Immature natural killer cell (primary cell): ENCODE data around the gene RPS27L. TPM values are rescaled to one million over a fixed set of nuclear protein-coding genes. Genes with fewer than 3 reads are reported as not detected.

Source experiments
- DNase-seq, 3 donors: peaks; one replicate each; pipeline ENCODE4 v3.0.0; 2022; ENCODE audit warnings: mixed read lengths in 1 of 3
- H3K27ac Mint-ChIP-seq, 6 donors: one replicate each; pipeline ENCODE4 v1.8.0; 2020; ENCODE audit warnings: mixed read lengths in 6 of 6, mild to moderate bottlenecking in 5 of 6, inconsistent platforms in 4 of 6, moderate library complexity in 3 of 6
- H3K27me3 Mint-ChIP-seq, 3 donors: one replicate each; pipeline ENCODE4 v1.8.0; 2020 to 2021; ENCODE audit warnings: low read depth in 3 of 3, mild to moderate bottlenecking in 3 of 3, mixed read lengths in 3 of 3, moderate library complexity in 3 of 3, inconsistent platforms in 1 of 3
- H3K36me3 Mint-ChIP-seq, 3 donors: one replicate each; pipeline ENCODE4 v1.8.0; 2020; ENCODE audit warnings: mixed read lengths in 3 of 3, inconsistent platforms in 2 of 3, mild to moderate bottlenecking in 2 of 3
- H3K4me1 Mint-ChIP-seq, 2 donors: one replicate each; pipeline ENCODE4 v1.8.0; 2020; ENCODE audit warnings: inconsistent platforms in 2 of 2, mild to moderate bottlenecking in 2 of 2, mixed read lengths in 2 of 2, moderate library complexity in 1 of 2
- H3K4me3 Mint-ChIP-seq, 5 donors: one replicate each; pipeline ENCODE4 v1.8.0; 2020; ENCODE audit warnings: mild to moderate bottlenecking in 5 of 5, mixed read lengths in 5 of 5, inconsistent platforms in 3 of 5, moderate library complexity in 3 of 5
- H3K9me3 Mint-ChIP-seq, 6 donors: one replicate each; pipeline ENCODE4 v1.8.0; 2020; ENCODE audit warnings: mild to moderate bottlenecking in 6 of 6, mixed read lengths in 6 of 6, inconsistent platforms in 4 of 6, moderate library complexity in 3 of 6
- polyA plus RNA-seq, 3 donors: library from polyadenylated mRNA; unstranded; fragments of 300-500 nt; fragmentation: Illumina TruSeq; gene quantifications; one replicate each; pipeline ENCODE4 v1.2.3, GENCODE V29; 2021

The RPS27L gene
- polyA plus RNA-seq, 3 donors from 2014 or later = 135 to 198 (median 154) TPM

DNA sequence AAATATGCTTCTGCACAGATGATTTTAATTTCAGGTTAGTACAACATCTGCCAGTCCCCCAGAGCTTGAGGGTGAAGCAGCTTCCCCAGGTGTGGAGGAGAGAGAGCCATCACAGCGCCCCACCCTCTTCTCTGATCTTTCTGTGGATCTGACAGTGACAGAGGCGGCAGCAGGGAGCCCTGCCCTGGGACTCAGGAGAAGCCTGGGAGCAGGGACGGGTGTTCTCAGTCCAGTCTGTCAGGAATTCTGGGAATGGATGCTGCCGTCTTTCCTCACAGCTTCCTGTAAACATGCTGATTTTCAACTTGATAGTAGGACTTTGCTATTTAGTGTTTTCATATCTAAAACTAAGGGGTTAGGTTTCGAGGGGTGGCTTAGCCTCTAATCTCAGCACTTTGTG lies 20.8 kb upstream of the RPS27L start:
- H3K9me3 Mint-ChIP-seq = no peaks in the 10 kb centered on the region
- no peak for DNase-seq
- H3K4me1 Mint-ChIP-seq = no peaks in the 10 kb centered on the region
- no peaks in the 10 kb centered on the region for H3K36me3 Mint-ChIP-seq
- no peak overlapping the region for H3K27ac Mint-ChIP-seq
- H3K27me3 Mint-ChIP-seq = peaks cover 0 to 2% (median 0%) of the 10 kb centered on the region in 3 donors
- H3K4me3 Mint-ChIP-seq = no peak overlapping the region

DNA sequence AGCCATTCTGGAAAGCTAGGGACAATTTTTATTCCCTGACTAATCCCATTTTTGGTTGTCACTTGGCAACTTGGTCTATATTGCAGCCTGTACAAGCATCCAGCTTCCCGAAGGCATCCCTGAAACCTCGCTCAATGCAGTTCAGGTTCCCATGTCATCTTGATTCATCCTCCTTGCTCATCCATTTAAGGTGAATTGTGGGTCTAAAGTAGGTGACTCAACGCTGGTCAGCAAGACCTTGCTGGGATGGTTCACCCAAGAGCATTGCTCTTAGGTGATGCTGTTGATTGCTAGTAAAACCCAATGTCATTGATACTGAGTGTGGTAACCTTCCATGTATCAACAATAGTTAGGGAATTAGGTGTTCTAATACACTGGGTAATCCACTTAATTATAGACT lies 19.0 kb upstream of the RPS27L start:
- Mint-ChIP-seq H3K27ac (no peak overlapping the region), H3K36me3 (no peaks in the 10 kb centered on the region), H3K27me3 (peaks cover 0 to 2% (median 0%) of the 10 kb centered on the region in 3 donors), H3K4me1 (no peaks in the 10 kb centered on the region), H3K9me3 (no peaks in the 10 kb centered on the region), H3K4me3 (no peak overlapping the region)
- no peak for DNase-seq

DNA sequence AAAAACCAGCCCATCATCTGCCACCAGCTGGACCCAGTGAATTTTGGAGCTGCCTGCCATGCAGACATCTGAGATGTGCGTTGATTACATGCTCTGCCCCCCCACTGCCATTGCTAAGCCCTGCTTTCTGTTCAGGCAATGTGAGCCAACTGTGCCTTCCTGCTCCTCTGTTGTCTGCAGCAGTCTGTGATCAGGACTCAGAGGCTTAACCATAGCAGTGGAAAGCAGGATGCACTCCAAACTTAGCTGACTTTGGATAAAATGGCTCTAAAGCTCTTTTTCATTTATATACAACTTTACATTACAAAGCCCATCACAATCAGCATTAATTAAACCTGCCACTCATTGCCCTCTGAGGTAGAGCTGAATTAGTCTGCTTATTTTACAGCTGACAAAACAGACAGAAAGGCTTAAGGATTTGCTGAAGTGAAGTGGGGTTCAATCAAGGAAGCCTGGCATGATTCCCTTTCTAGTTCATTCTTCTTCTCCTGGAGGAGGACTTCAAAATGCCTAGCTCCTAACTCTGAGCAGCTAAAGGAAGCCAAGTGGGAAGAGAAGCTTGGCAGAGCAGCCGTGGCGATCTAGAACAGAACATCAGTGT lies 15.7 kb upstream of the RPS27L start:
- DNase-seq = no peak
- no peak overlapping the region for H3K27ac Mint-ChIP-seq
- H3K36me3 Mint-ChIP-seq = no peaks in the 10 kb centered on the region
- H3K27me3 Mint-ChIP-seq = no peaks in the 10 kb centered on the region
- no peaks in the 10 kb centered on the region for H3K4me1 Mint-ChIP-seq
- H3K4me3 Mint-ChIP-seq = no peak overlapping the region
- no peaks in the 10 kb centered on the region for H3K9me3 Mint-ChIP-seq

DNA sequence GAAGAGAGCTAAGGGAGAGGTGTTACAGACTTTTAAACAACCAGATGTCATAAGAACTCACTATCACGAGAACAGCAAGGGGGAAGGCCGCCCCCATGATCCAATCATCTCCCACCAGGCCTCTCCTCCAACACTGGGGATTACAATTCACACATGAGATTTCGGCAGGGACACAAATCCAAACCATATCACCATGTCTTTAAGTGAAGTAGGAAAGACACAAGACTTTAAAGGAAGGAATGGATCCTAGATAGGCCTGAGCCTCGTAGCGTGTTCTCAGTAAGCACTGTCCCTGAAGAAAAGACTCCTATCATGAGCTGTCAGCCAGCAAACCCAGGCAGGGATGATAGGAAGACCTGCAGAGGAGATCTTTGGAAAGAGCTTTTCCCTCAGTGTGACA lies 15.1 kb upstream of the RPS27L start:
- Mint-ChIP-seq H3K9me3 (no peaks in the 10 kb centered on the region), H3K27ac (no peak overlapping the region), H3K4me3 (no peak overlapping the region), H3K4me1 (no peaks in the 10 kb centered on the region), H3K36me3 (no peaks in the 10 kb centered on the region), H3K27me3 (no peaks in the 10 kb centered on the region)
- DNase-seq = no peak

DNA sequence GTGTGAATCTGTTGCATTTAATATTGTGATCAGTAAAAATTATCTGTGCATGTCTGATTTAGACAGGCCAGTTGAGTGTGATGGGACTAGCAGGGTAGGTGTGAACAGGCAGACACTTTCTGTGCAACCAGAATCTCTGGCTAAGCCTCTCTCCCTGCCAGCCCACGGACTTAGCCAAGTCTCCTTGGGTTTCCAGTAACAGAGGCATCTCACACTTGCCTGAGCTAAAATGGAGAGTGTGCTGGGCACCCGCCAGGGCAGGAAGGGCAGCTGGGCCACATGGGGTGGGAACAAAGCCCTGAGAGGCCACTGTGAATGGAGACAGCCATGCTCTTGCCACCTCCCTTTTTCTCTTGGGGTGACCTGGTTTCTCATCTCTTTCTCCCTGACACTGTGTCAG lies 12.5 kb upstream of the RPS27L start:
- Mint-ChIP-seq H3K27ac (peak overlapping the region in 1 of 6 donors; percentile 34), H3K27me3 (no peaks in the 10 kb centered on the region), H3K9me3 (no peaks in the 10 kb centered on the region), H3K4me1 (peaks cover 2 to 4% of the 10 kb centered on the region in 2 donors), H3K36me3 (no peaks in the 10 kb centered on the region), H3K4me3 (no peak overlapping the region)
- no peak for DNase-seq

DNA sequence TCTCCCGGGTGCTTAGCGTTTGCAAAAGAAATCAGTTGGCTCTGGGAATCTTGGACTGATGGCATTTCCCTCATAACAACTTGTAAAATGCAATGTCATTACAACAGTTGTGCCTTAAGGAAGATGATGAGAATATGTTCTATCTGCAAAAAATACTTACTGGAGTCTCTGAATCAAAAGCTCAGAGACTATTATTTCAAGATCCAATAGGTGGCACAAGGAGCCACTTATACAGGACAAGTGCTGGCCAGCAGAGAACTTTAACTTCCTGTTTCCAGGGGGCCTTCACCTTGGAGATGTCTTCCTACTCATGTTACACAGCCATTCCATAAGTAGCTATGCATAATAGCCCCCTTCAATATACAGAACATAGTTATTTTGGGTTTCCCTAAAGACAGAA lies 8.9 kb upstream of the RPS27L start:
- H3K27ac Mint-ChIP-seq = no peak overlapping the region
- peak; percentile 6 to 21 (median 19) for DNase-seq
- H3K4me3 Mint-ChIP-seq = no peak overlapping the region

DNA sequence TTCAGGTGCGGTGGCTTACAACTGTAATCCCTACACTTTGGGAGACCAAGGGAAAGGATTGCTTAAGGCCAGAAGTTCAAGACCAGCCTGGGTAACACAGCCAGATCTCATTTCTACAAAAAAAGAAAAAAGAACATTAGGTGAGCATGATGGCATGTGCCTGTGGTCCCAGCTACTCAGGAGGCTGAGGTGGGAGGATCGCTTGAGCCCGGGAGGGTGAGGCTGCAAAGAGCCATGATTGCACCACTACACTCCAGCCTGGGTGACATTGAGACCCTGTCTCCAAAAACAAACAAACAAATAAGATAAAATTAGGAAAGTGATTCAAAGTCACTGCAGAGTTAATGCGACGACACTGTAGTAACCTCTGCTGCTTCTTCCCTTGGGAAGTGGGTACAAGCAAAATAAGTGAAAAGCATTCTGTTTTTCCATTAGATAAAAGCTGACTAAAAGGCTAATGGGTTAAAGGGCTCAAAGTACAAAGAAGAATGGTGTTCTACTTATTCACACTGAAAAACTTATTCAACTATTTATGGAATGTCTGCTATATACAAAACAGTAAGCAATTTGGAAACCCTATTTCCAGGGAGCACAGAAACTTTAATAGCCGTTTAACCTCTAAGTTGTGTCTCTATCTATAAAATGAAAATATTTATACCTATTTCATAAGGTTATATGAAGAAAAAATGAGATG lies 8.0 kb upstream of the RPS27L start:
- no peak overlapping the region for H3K27ac Mint-ChIP-seq
- no peak overlapping the region for H3K4me3 Mint-ChIP-seq
- DNase-seq = no peak
- no peaks in the 10 kb centered on the region for H3K9me3 Mint-ChIP-seq
- H3K36me3 Mint-ChIP-seq = no peaks in the 10 kb centered on the region
- peaks cover 2 to 4% of the 10 kb centered on the region in 2 donors for H3K4me1 Mint-ChIP-seq
- H3K27me3 Mint-ChIP-seq = no peaks in the 10 kb centered on the region

More for the DNA sequence above, 8.9 kb upstream of the RPS27L start:
- Mint-ChIP-seq H3K4me1 (peaks cover 2 to 4% of the 10 kb centered on the region in 2 donors), H3K27me3 (no peaks in the 10 kb centered on the region), H3K9me3 (no peaks in the 10 kb centered on the region), H3K36me3 (no peaks in the 10 kb centered on the region)

DNA sequence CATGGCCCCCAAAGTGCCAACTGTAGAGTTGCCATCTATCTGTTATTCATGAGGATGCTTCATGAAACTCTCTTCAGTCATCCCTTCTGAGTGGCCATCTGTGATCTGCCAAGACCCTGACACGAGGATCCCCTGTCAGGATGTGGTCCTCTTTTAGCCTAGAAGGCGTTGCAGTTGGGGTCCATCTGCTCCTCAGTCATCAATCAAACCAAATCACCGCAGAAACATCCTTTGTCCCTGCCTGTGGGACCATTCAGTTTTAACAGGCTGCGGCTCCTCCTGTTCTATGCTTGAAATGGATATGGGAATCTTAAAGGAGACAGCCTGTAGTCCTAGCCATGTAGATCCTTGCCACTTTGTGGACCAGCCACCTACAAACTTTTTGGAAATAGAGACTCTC lies 5.9 kb upstream of the RPS27L start:
- H3K27ac Mint-ChIP-seq = no peak overlapping the region
- H3K4me3 Mint-ChIP-seq = no peak overlapping the region
- DNase-seq = no peak
- peaks cover 3 to 4% of the 10 kb centered on the region in 2 donors for H3K4me1 Mint-ChIP-seq
- H3K36me3 Mint-ChIP-seq = no peaks in the 10 kb centered on the region
- H3K27me3 Mint-ChIP-seq = no peaks in the 10 kb centered on the region
- no peaks in the 10 kb centered on the region for H3K9me3 Mint-ChIP-seq

DNA sequence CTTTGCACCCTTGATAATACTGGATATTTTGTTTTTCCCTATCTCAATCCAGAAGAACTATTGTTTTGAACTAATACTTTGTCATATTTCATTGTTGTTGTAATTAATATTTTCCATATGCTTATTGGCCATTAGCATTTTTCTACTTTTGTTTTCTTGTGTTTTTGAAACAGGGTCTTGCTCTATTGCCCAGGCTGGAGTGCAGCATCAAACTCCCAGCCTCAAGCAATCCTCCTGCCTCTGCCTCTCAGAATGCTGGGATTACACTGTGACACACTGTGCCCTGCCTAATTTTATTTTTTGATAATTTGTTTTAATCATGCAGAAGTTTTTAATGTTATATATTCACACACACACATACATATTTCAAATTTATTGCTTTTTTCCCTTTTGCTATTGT lies 3.4 kb upstream of the RPS27L start:
- DNase-seq = no peak
- no peaks in the 10 kb centered on the region for H3K36me3 Mint-ChIP-seq
- H3K4me1 Mint-ChIP-seq = peaks cover 16 to 17% of the 10 kb centered on the region in 2 donors
- peaks cover 0 to 7% (median 5%) of the 10 kb centered on the region in 3 donors for H3K27me3 Mint-ChIP-seq
- no peak overlapping the region for H3K4me3 Mint-ChIP-seq
- peak overlapping the region in 2 of 6 donors; percentile 32 to 77 for H3K27ac Mint-ChIP-seq
- H3K9me3 Mint-ChIP-seq = no peaks in the 10 kb centered on the region

DNA sequence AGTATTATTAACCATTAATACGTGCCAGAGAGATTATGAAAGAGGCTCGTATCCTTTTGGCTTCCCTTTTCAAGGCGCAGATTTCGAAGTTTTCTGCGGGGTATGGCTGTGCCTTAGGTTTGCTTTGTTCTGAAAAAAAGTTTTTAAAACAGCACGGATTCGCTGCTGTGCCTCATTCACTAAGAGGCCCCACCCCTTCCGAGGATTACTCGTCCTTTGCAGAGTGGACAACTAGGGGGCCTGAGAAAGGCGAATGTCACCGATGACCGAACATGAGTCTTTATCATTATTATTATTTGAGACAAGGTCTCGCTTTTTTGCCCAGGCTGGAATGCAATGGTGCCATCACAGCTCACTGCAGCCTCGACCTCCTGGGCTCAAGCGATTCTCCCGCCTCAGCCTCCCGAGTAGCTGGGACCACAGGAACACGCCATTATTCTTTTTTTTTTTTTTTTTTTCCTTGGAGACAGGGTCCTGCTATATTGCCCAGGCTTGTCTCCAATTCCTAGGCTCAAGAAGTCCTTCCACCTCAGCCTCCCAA lies 684 bp upstream of the RPS27L start:
- peaks cover 25 to 31% of the 10 kb centered on the region in 2 donors for H3K4me1 Mint-ChIP-seq
- H3K4me3 Mint-ChIP-seq = peak overlapping the region; percentile 91 to 100 (median 97)
- peak overlapping the region; percentile 88 to 99 (median 94) for H3K27ac Mint-ChIP-seq
- peak in 2 of 3 donors; percentile 32 to 34 for DNase-seq
- H3K27me3 Mint-ChIP-seq = peaks cover 0 to 7% (median 5%) of the 10 kb centered on the region in 3 donors
- no peaks in the 10 kb centered on the region for H3K9me3 Mint-ChIP-seq
- H3K36me3 Mint-ChIP-seq = peaks cover 0 to 1% (median 0%) of the 10 kb centered on the region in 3 donors

DNA sequence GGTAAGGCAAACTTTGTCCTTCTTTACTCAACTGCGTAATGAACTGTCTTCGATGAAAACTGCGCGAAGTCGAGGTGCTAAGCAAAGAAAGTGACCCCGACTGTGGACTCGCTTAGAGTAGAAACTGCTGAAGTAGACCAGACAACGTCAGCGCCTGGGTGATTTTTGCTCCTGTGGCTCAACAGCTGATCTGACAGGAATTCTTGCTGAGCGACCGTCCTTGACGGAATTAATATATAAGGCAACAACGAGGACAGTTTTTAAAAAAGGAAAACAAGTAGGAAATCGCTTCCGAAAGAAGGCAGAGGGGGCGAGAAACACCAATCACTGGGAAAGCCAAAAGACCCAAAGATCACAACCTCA lies 541 bp downstream of the RPS27L start:
- Mint-ChIP-seq H3K4me1 (peaks cover 25 to 31% of the 10 kb centered on the region in 2 donors), H3K36me3 (peaks cover 0 to 6% (median 0%) of the 10 kb centered on the region in 3 donors), H3K9me3 (no peaks in the 10 kb centered on the region), H3K27ac (peak overlapping the region; percentile 94 to 99 (median 98)), H3K4me3 (peak overlapping the region; percentile 96 to 100 (median 99)), H3K27me3 (peaks cover 0 to 7% (median 5%) of the 10 kb centered on the region in 3 donors)
- peak in 1 of 3 donors; percentile 28 for DNase-seq

DNA sequence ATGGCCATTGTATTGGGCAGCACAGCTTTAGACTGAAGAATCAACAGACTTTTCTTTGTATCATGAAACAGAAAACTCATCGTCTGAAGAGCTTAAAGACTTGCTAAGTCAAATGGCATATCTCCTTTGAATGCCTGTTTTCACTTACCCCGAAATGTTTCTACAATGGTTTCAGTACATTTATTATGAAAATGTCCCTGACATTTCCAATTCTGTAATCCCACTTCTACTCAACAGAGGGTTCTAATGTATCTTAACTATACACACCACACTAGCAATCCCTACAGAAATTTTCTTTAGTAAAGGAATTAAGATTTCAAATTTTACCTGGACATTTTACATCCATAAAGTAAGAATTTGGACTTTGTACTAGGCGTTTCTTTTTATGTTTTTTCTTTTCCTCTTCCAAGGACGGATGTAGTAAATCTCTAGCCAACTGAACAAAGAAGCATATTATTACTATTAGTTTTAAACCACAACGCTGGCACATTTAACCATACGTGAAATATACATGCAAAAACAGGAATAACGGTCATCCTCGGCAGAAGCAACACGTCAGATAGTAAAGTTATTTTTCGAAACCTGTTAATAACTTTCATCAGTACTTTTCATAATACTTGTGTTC lies 1.1 kb downstream of the RPS27L start:
- H3K4me1 Mint-ChIP-seq = peaks cover 25 to 31% of the 10 kb centered on the region in 2 donors
- H3K27me3 Mint-ChIP-seq = peaks cover 0 to 7% (median 5%) of the 10 kb centered on the region in 3 donors
- DNase-seq = no peak
- H3K9me3 Mint-ChIP-seq = no peaks in the 10 kb centered on the region
- H3K27ac Mint-ChIP-seq = peak overlapping the region; percentile 94 to 99 (median 98)
- peak overlapping the region; percentile 96 to 100 (median 99) for H3K4me3 Mint-ChIP-seq
- peaks cover 0 to 10% (median 0%) of the 10 kb centered on the region in 3 donors for H3K36me3 Mint-ChIP-seq

DNA sequence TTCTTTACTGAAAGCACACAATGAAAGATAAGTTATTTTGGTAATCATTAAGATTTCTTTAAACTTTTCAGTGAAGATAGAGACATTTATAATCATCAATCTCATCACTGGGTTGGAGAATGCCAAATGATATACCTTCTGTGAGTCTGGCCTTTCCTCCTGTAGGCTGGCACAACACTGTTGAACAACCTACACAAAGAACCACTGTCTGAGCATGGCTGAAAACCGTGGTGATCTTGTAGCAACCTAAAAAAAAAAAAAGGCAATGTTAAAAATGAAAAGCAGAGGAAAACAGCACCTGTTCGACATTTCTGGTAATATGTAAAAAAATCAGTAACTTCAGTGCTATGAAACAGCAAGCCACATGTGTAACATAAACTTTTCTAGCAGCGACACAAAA lies 1.8 kb downstream of the RPS27L start:
- Mint-ChIP-seq H3K4me1 (peaks cover 25 to 31% of the 10 kb centered on the region in 2 donors), H3K9me3 (no peaks in the 10 kb centered on the region), H3K27ac (peak overlapping the region in 2 of 6 donors; percentile 50 to 98), H3K27me3 (peaks cover 0 to 7% (median 5%) of the 10 kb centered on the region in 3 donors), H3K36me3 (peaks cover 0 to 10% (median 0%) of the 10 kb centered on the region in 3 donors), H3K4me3 (peak overlapping the region; percentile 56 to 100 (median 97))
- DNase-seq = no peak

DNA sequence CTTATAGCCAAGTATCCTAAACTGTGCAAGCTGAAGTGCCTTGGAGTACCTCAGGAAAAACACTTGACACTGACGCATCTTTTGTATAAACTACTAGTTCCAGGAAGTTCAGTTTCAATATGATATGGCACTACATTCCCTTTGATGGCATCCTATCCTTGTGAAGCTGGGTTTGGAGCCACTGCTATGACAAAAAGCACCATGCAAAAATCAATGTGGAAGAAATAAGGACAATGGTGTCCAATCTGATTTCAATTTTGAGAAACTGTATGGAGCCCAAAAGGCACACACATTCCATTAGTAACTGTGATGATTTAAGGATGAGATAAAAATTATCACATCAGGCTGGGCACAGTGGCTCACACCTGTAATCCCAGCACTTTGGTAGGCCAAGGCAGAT lies 5.6 kb downstream of the RPS27L start:
- H3K27ac Mint-ChIP-seq = peak overlapping the region in 1 of 6 donors; percentile 39
- no peak for DNase-seq
- H3K4me3 Mint-ChIP-seq = no peak overlapping the region
- peaks cover 18 to 24% of the 10 kb centered on the region in 2 donors for H3K4me1 Mint-ChIP-seq
- peaks cover 4 to 18% (median 7%) of the 10 kb centered on the region in 3 donors for H3K36me3 Mint-ChIP-seq
- H3K27me3 Mint-ChIP-seq = peaks cover 0 to 2% (median 0%) of the 10 kb centered on the region in 3 donors
- H3K9me3 Mint-ChIP-seq = no peaks in the 10 kb centered on the region
